Activated naive CD4-positive, alpha-beta T cell treated with anti-CD3 and anti-CD28 coated beads, Interleukin-2, amount 10 ng/mL, durations not matched to agents 7 days and 5 days (primary cell): ENCODE results near the gene GRAP2.

Experiments
- CTCF ChIA-PET: fragments of 350-600 bp; sonication (Branson Sonifier 250); formaldehyde crosslinking; loops from one replicate; lab custom pipeline; 2021; ENCODE audit warnings: antibody characterized with exemption; lab: Charles Lee
- DNase-seq: peaks from one replicate; pipeline ENCODE4 v3.0.0-alpha.2; 2020
- H3K27ac Mint-ChIP-seq: one replicate; pipeline ENCODE4 v1.8.0; 2021; ENCODE audit warnings: mild to moderate bottlenecking, moderate library complexity, mixed read lengths
- H3K27me3 Mint-ChIP-seq: one replicate; pipeline ENCODE4 v1.8.0; 2021; ENCODE audit warnings: mild to moderate bottlenecking, mixed read lengths
- H3K36me3 Mint-ChIP-seq: one replicate; pipeline ENCODE4 v1.8.0; 2021; ENCODE audit warnings: mixed read lengths
- H3K4me1 Mint-ChIP-seq: one replicate; pipeline ENCODE4 v1.8.0; 2021; ENCODE audit warnings: mixed read lengths
- H3K4me3 Mint-ChIP-seq: one replicate; pipeline ENCODE4 v1.8.0; 2021; ENCODE audit warnings: mild to moderate bottlenecking, moderate library complexity, mixed read lengths
- H3K9me3 Mint-ChIP-seq: one replicate; pipeline ENCODE4 v1.8.0; 2021; ENCODE audit warnings: mixed read lengths

GRAP2 gene

GRCh38 chr22:39995393-39996252, 94.7 kb downstream of the GRAP2 start:
- Mint-ChIP-seq H3K36me3 (no peaks in the 10 kb centered on the region), H3K27ac (no peak overlapping the region), H3K4me1 (peaks cover 7% of the 10 kb centered on the region), H3K27me3 (peaks cover 84% of the 10 kb centered on the region), H3K4me3 (peak overlapping the region; percentile 22), H3K9me3 (no peaks in the 10 kb centered on the region)
- CTCF ChIA-PET = interaction anchor here (1.3 to 1.4 kb wide), 2 partner anchors 10 to 29 kb away, joined by 3 read pairs; no protein-coding TSS in a partner anchor
- DNase-seq = no peak

GRCh38 chr22:39996732-39997131, 95.8 kb downstream of the GRAP2 start:
- no peaks in the 10 kb centered on the region for H3K36me3 Mint-ChIP-seq
- no peaks in the 10 kb centered on the region for H3K9me3 Mint-ChIP-seq
- peaks cover 7% of the 10 kb centered on the region for H3K4me1 Mint-ChIP-seq
- no peak overlapping the region for H3K27ac Mint-ChIP-seq
- CTCF ChIA-PET = interaction anchor here (1.2 to 1.4 kb wide), 3 partner anchors 11 to 28 kb away, joined by 3 read pairs; no protein-coding TSS in a partner anchor
- no peak for DNase-seq
- no peak overlapping the region for H3K4me3 Mint-ChIP-seq
- H3K27me3 Mint-ChIP-seq = peaks cover 89% of the 10 kb centered on the region

- CTCF ChIA-PET = interaction anchor here (1.2 kb wide), 1 partner anchor 12 kb away, joined by 3 read pairs; no protein-coding TSS in a partner anchor
- peaks cover 7% of the 10 kb centered on the region for H3K4me1 Mint-ChIP-seq
- peaks cover 92% of the 10 kb centered on the region for H3K27me3 Mint-ChIP-seq
- no peaks in the 10 kb centered on the region for H3K36me3 Mint-ChIP-seq
- no peak overlapping the region for H3K27ac Mint-ChIP-seq
- no peak for DNase-seq
- H3K9me3 Mint-ChIP-seq = no peaks in the 10 kb centered on the region
- no peak overlapping the region for H3K4me3 Mint-ChIP-seq
Observed at GRCh38 chr22:39997421-39997820, 96.5 kb downstream of the GRAP2 start.

- Mint-ChIP-seq H3K4me3 (no peak overlapping the region), H3K36me3 (no peaks in the 10 kb centered on the region), H3K27ac (no peak overlapping the region), H3K27me3 (peaks cover 92% of the 10 kb centered on the region), H3K9me3 (no peaks in the 10 kb centered on the region), H3K4me1 (peaks cover 7% of the 10 kb centered on the region)
- no peak for DNase-seq
- CTCF ChIA-PET = no interaction called here
Observed at GRCh38 chr22:39997939-39998726, 97.2 kb downstream of the GRAP2 start.

- H3K9me3 Mint-ChIP-seq = no peaks in the 10 kb centered on the region
- no peak overlapping the region for H3K27ac Mint-ChIP-seq
- CTCF ChIA-PET = interaction anchor here (0.8 to 0.9 kb wide), 2 partner anchors 386 to 465 kb away, joined by 3 read pairs; no protein-coding TSS in a partner anchor
- no peak overlapping the region for H3K4me3 Mint-ChIP-seq
- H3K4me1 Mint-ChIP-seq = peaks cover 1% of the 10 kb centered on the region
- H3K36me3 Mint-ChIP-seq = no peaks in the 10 kb centered on the region
- DNase-seq = no peak
- peaks cover 89% of the 10 kb centered on the region for H3K27me3 Mint-ChIP-seq
Observed at GRCh38 chr22:39999144-39999757, 98.4 kb downstream of the GRAP2 start.

- peaks cover 90% of the 10 kb centered on the region for H3K27me3 Mint-ChIP-seq
- no peaks in the 10 kb centered on the region for H3K4me1 Mint-ChIP-seq
- H3K27ac Mint-ChIP-seq = no peak overlapping the region
- H3K9me3 Mint-ChIP-seq = no peaks in the 10 kb centered on the region
- H3K4me3 Mint-ChIP-seq = no peak overlapping the region
- CTCF ChIA-PET = interaction anchor here (0.7 to 1.7 kb wide), 3 partner anchors 25 to 466 kb away, joined by 3 to 4 read pairs (median 3); no protein-coding TSS in a partner anchor
- no peaks in the 10 kb centered on the region for H3K36me3 Mint-ChIP-seq
- no peak for DNase-seq
Observed at GRCh38 chr22:40000171-40000570, 99.3 kb downstream of the GRAP2 start.

- no peak overlapping the region for H3K27ac Mint-ChIP-seq
- no peak overlapping the region for H3K4me3 Mint-ChIP-seq
- CTCF ChIA-PET = interaction anchor here (1.7 kb wide), 1 partner anchor 24 kb away, joined by 4 read pairs; no protein-coding TSS in a partner anchor
- H3K27me3 Mint-ChIP-seq = peaks cover 88% of the 10 kb centered on the region
- no peaks in the 10 kb centered on the region for H3K36me3 Mint-ChIP-seq
- no peaks in the 10 kb centered on the region for H3K9me3 Mint-ChIP-seq
- no peak for DNase-seq
- H3K4me1 Mint-ChIP-seq = no peaks in the 10 kb centered on the region
Observed at GRCh38 chr22:40001106-40001505, 100.2 kb downstream of the GRAP2 start.

- H3K27me3 Mint-ChIP-seq = peaks cover 88% of the 10 kb centered on the region
- CTCF ChIA-PET = interaction anchor here (1.0 to 1.7 kb wide), 2 partner anchors 15 to 23 kb away, joined by 3 to 4 read pairs; no protein-coding TSS in a partner anchor
- H3K27ac Mint-ChIP-seq = no peak overlapping the region
- H3K4me3 Mint-ChIP-seq = no peak overlapping the region
- DNase-seq = no peak
- no peaks in the 10 kb centered on the region for H3K36me3 Mint-ChIP-seq
- H3K4me1 Mint-ChIP-seq = no peaks in the 10 kb centered on the region
- no peaks in the 10 kb centered on the region for H3K9me3 Mint-ChIP-seq
Observed at GRCh38 chr22:40001800-40002577, 101.1 kb downstream of the GRAP2 start.

GRCh38 chr22:40002935-40003715, 102.2 kb downstream of the GRAP2 start:
- no peak for DNase-seq
- H3K9me3 Mint-ChIP-seq = no peaks in the 10 kb centered on the region
- no peak overlapping the region for H3K27ac Mint-ChIP-seq
- H3K4me3 Mint-ChIP-seq = no peak overlapping the region
- no peaks in the 10 kb centered on the region for H3K4me1 Mint-ChIP-seq
- no peaks in the 10 kb centered on the region for H3K36me3 Mint-ChIP-seq
- H3K27me3 Mint-ChIP-seq = peaks cover 88% of the 10 kb centered on the region
- CTCF ChIA-PET = interaction anchor here (1.0 kb wide), 1 partner anchor 14 kb away, joined by 3 read pairs; no protein-coding TSS in a partner anchor

- no peak overlapping the region for H3K4me3 Mint-ChIP-seq
- H3K4me1 Mint-ChIP-seq = peaks cover 8% of the 10 kb centered on the region
- no peaks in the 10 kb centered on the region for H3K9me3 Mint-ChIP-seq
- no peaks in the 10 kb centered on the region for H3K36me3 Mint-ChIP-seq
- CTCF ChIA-PET = interaction anchor here (0.6 to 2.2 kb wide), 2 partner anchors 20 to 317 kb away, joined by 3 to 8 read pairs; no protein-coding TSS in a partner anchor
- DNase-seq = no peak
- H3K27ac Mint-ChIP-seq = no peak overlapping the region
- peaks cover 91% of the 10 kb centered on the region for H3K27me3 Mint-ChIP-seq
Observed at GRCh38 chr22:40004836-40005235, 104.0 kb downstream of the GRAP2 start.

- Mint-ChIP-seq H3K27me3 (peaks cover 83% of the 10 kb centered on the region), H3K27ac (no peak overlapping the region), H3K4me1 (peaks cover 18% of the 10 kb centered on the region), H3K36me3 (no peaks in the 10 kb centered on the region), H3K9me3 (no peaks in the 10 kb centered on the region), H3K4me3 (no peak overlapping the region)
- CTCF ChIA-PET = no interaction called here
- DNase-seq = no peak
Observed at GRCh38 chr22:40006641-40007040, 105.8 kb downstream of the GRAP2 start.

GRCh38 chr22:40007853-40008710, 107.2 kb downstream of the GRAP2 start:
- peaks cover 74% of the 10 kb centered on the region for H3K27me3 Mint-ChIP-seq
- no peaks in the 10 kb centered on the region for H3K9me3 Mint-ChIP-seq
- CTCF ChIA-PET = no interaction called here
- H3K4me3 Mint-ChIP-seq = no peak overlapping the region
- H3K4me1 Mint-ChIP-seq = peaks cover 19% of the 10 kb centered on the region
- H3K36me3 Mint-ChIP-seq = no peaks in the 10 kb centered on the region
- no peak overlapping the region for H3K27ac Mint-ChIP-seq
- DNase-seq = no peak
